Heart left ventricle (tissue), 13 donors: ENCODE measurements around the gene NABP1.

Source experiments
- CTCF ChIP-seq, 12 donors: fragments of 200-600 bp; sonication (generic) in 4 of 12; IDR thresholded peaks; one replicate each; pipeline versions ENCODE4 v1.5.0 to v1.8.0; 2018 to 2022; ENCODE audit warnings: antibody characterized with exemption in 12 of 12, mild to moderate bottlenecking in 5 of 12
- POLR2A ChIP-seq, 2 donors: fragments of 450-650 bp; IDR thresholded peaks; one replicate each; pipeline ENCODE4 v1.6.1; 2017; ENCODE audit warnings: antibody characterized with exemption in 2 of 2, mild to moderate bottlenecking in 2 of 2, moderate library complexity in 2 of 2
- donor health status: ischemic (EF 13 %, LVEDD 7.1; RV severe dilation, severe dysfunction).
- donor health status: DM: no; HTN: yes; CAD: no.
- donor health status: DM: no; HTN: no; CAD: no.
- donor health status: ischemic (EF 25% LVEDD 6.9; RV normal size, moderate dysfunction).
- donor health status: ischemic (EF 25% LVEDD 5.7; RV mildly dilated, moderate dysfunction).
- donor health status: ischemic (EF 35%, LVEDD 5.7; RV mildly dilated, moderate dysfunction).
- donor health status: nonischemic (EF 11% LVEDD 7.7; RV severe dilation, severe dysfunction).
- donor health status: DM: yes; HTN: yes; CAD: no.
- donor health status: PGD.
- donor health status: ischemic (EF 29% LVEDD 5.4; RV normal size, mild dysfunction).
- donor health status: nonischemic (EF 23%, LVEDD 6.1; RV moderate dilation, normal function).

- TF ChIP-seq POLR2A (IDR thresholded peaks at IDR 0.05), result no peak
- no peak for TF ChIP-seq CTCF (IDR thresholded peaks at IDR 0.05)
These were observed 37.5 kb downstream of the NABP1 start for GRCh38 chr2:191715471-191715870.
